ENCODE results near the gene SESN2. TPM values are rescaled to one million over a fixed set of nuclear protein-coding genes. Genes with fewer than 3 reads are reported as not detected.
A peak's percentile ranks its signal among the peaks of the same experiment; 100 is the strongest.

SESN2 gene
- total and polyA plus RNA-seq, 4 donors: 5.5 to 13.0 (median 10.7) TPM

- DNase-seq (ENCODE audit: low spot score): no peak
- H3K27ac ChIP-seq (ENCODE audit: low read depth in 1 of 2, low read length in 2 of 2): peak overlapping the region; percentile 76 to 93
- H3K9me3 ChIP-seq (ENCODE audit: control insufficient read depth in 4 of 4, low read length in 3 of 4): no peaks in the 10 kb centered on the region
- no peak for TF ChIP-seq EGR1 (IDR thresholded peaks at IDR 0.05; ENCODE audit: low read depth in 2 of 2)
- no peaks in the 10 kb centered on the region for H3K27me3 ChIP-seq (ENCODE audit: control insufficient read depth in 4 of 4, insufficient read depth in 4 of 4, low read length in 3 of 4)
- no peaks in the 10 kb centered on the region for H3K36me3 ChIP-seq (ENCODE audit: control insufficient read depth in 4 of 4, insufficient read depth in 3 of 4, low read depth in 1 of 4, low read length in 3 of 4)
- peaks cover 0 to 11% (median 7%) of the 10 kb centered on the region in 4 donors for H3K4me1 ChIP-seq (ENCODE audit: control insufficient read depth in 4 of 4, insufficient read depth in 4 of 4, low read length in 3 of 4)
- 84% methylated on average over 8 of the region's 8 CpGs for WGBS
- H3K4me3 ChIP-seq (ENCODE audit: low read depth in 1 of 3, low read length in 3 of 3): no peak overlapping the region
- no peak overlapping the region for H3K9ac ChIP-seq (ENCODE audit: low read depth in 1 of 2, low read length in 2 of 2)
Observed at GRCh38 chr1:28314547-28314941, 55.2 kb downstream of the SESN2 start.

GRCh38 chr1:28317014-28317413, 57.7 kb downstream of the SESN2 start:
- 85% methylated on average over 7 of the region's 7 CpGs for WGBS
- no peak overlapping the region for H3K9ac ChIP-seq (ENCODE audit: low read depth in 1 of 2, low read length in 2 of 2)
- TF ChIP-seq HNF4A (conservative IDR thresholded peaks at IDR 0.05) (no peak), JUND (IDR thresholded peaks at IDR 0.05) (no peak), MAX (IDR thresholded peaks at IDR 0.05) (no peak), YY1 (IDR thresholded peaks at IDR 0.05) (no peak), GABPA (IDR thresholded peaks at IDR 0.05 in 1 of 2, conservative IDR thresholded peaks at IDR 0.05 in 1 of 2) (no peak), CTCF (IDR thresholded peaks at IDR 0.05; ENCODE audit: low read depth, low read length, missing input control) (no peak), TAF1 (conservative IDR thresholded peaks at IDR 0.05) (no peak), HNF4G (IDR thresholded peaks at IDR 0.05) (no peak), RAD21 (IDR thresholded peaks at IDR 0.05) (no peak)

GRCh38 chr1:28322194-28322593, 62.9 kb downstream of the SESN2 start:
- peak overlapping the region in 1 of 2 donors; percentile 18 for H3K27ac ChIP-seq (ENCODE audit: low read depth in 1 of 2, low read length in 2 of 2)
- WGBS: 30% methylated on average over 3 of the region's 3 CpGs
- no peak for TF ChIP-seq EGR1 (IDR thresholded peaks at IDR 0.05; ENCODE audit: low read depth in 2 of 2)
- peak; percentile 27 for TF ChIP-seq NR2F2 (IDR thresholded peaks at IDR 0.05)
- TF ChIP-seq RXRA (IDR thresholded peaks at IDR 0.05): peak; percentile 53 to 72
- peak in 1 of 2 donors; percentile 46 for TF ChIP-seq RAD21 (IDR thresholded peaks at IDR 0.05)
- peak; percentile 35 for TF ChIP-seq HNF4G (IDR thresholded peaks at IDR 0.05)
- no peak for TF ChIP-seq FOXA1 (IDR thresholded peaks at IDR 0.05)
- TF ChIP-seq CTCF (IDR thresholded peaks at IDR 0.05; ENCODE audit: low read depth, low read length, missing input control): no peak
- no peak for TF ChIP-seq ZBTB33 (IDR thresholded peaks at IDR 0.05)
- TF ChIP-seq HNF4A (conservative IDR thresholded peaks at IDR 0.05): peak; percentile 46 to 62
- no peak for TF ChIP-seq GABPA (IDR thresholded peaks at IDR 0.05 in 1 of 2, conservative IDR thresholded peaks at IDR 0.05 in 1 of 2)
- TF ChIP-seq YY1 (IDR thresholded peaks at IDR 0.05): no peak
- TF ChIP-seq FOXA2 (IDR thresholded peaks at IDR 0.05): peak; percentile 23
- TF ChIP-seq SP1 (IDR thresholded peaks at IDR 0.05): peak; percentile 73
- TF ChIP-seq ATF3 (IDR thresholded peaks at IDR 0.05): peak; percentile 18
- TF ChIP-seq JUND (IDR thresholded peaks at IDR 0.05): peak; percentile 39 to 70
- TF ChIP-seq REST (IDR thresholded peaks at IDR 0.05): peak; percentile 14

More at GRCh38 chr1:28317014-28317413, 57.7 kb downstream of the SESN2 start:
- H3K36me3 ChIP-seq (ENCODE audit: control insufficient read depth in 4 of 4, insufficient read depth in 3 of 4, low read depth in 1 of 4, low read length in 3 of 4): no peaks in the 10 kb centered on the region
- H3K27me3 ChIP-seq (ENCODE audit: control insufficient read depth in 4 of 4, insufficient read depth in 4 of 4, low read length in 3 of 4): no peaks in the 10 kb centered on the region
- no peak overlapping the region for H3K4me3 ChIP-seq (ENCODE audit: low read depth in 1 of 3, low read length in 3 of 3)
- H3K4me1 ChIP-seq (ENCODE audit: control insufficient read depth in 4 of 4, insufficient read depth in 4 of 4, low read length in 3 of 4): peaks cover 0 to 20% (median 11%) of the 10 kb centered on the region in 4 donors
- no peak overlapping the region for H3K27ac ChIP-seq (ENCODE audit: low read depth in 1 of 2, low read length in 2 of 2)
- no peaks in the 10 kb centered on the region for H3K9me3 ChIP-seq (ENCODE audit: control insufficient read depth in 4 of 4, low read length in 3 of 4)
- DNase-seq (ENCODE audit: low spot score): no peak

More at GRCh38 chr1:28322194-28322593, 62.9 kb downstream of the SESN2 start:
- Histone ChIP-seq H3K4me1 (ENCODE audit: control insufficient read depth in 4 of 4, insufficient read depth in 4 of 4, low read length in 3 of 4) (peaks cover 5 to 24% (median 19%) of the 10 kb centered on the region in 4 donors), H3K27me3 (ENCODE audit: control insufficient read depth in 4 of 4, insufficient read depth in 4 of 4, low read length in 3 of 4) (no peaks in the 10 kb centered on the region), H3K9me3 (ENCODE audit: control insufficient read depth in 4 of 4, low read length in 3 of 4) (no peaks in the 10 kb centered on the region), H3K4me3 (ENCODE audit: low read depth in 1 of 3, low read length in 3 of 3) (no peak overlapping the region), H3K9ac (ENCODE audit: low read depth in 1 of 2, low read length in 2 of 2) (no peak overlapping the region), H3K36me3 (ENCODE audit: control insufficient read depth in 4 of 4, insufficient read depth in 3 of 4, low read depth in 1 of 4, low read length in 3 of 4) (no peaks in the 10 kb centered on the region)
- DNase-seq (ENCODE audit: low spot score): no peak

All from liver (tissue), 9 donors.